GM12878 (cell line): ENCODE measurements around the gene OIT3. TPM values are rescaled to one million over a fixed set of nuclear protein-coding genes. Genes with fewer than 3 reads are reported as not detected.

Experiments used
- ATAC-seq: fragments of 200-7000 bp; cut with Tn5 transposase; 3 replicates; pipeline ENCODE4 v1.9.1; 2020; ENCODE audit warnings: mild to moderate bottlenecking, moderate library complexity
- BruUV-seq: library from RNA; stranded (reverse); fragments of 400-500 nt; replicated peaks from 2 replicates; lab custom pipeline; 2021; lab: Mats Ljungman, UMichigan
- CTCF ChIA-PET: fragments of 300-600 bp; sonication (Branson Sonifier 250); formaldehyde crosslinking; extraction: SDS; loops from one replicate; lab custom pipeline; 2021; ENCODE audit warnings: inconsistent platforms; lab: Yijun Ruan, JAX
- POLR2A ChIA-PET: fragments of 350-600 bp; formaldehyde crosslinking; extraction: SDS; loops from one replicate; lab custom pipeline; 2021; ENCODE audit warnings: inconsistent platforms; lab: Charles Lee
- RAD21 ChIA-PET: fragments of 300-600 bp; sonication (Branson Sonifier 250); formaldehyde crosslinking; loops from one replicate; lab custom pipeline; 2023; ENCODE audit warnings: antibody characterized with exemption; ENCODE audit not compliant: unreplicated experiment; lab: Charles Lee
- SMC1A ChIA-PET: fragments of 300-600 bp; sonication (Branson Sonifier 250); formaldehyde crosslinking; loops from one replicate; lab custom pipeline; 2023; ENCODE audit not compliant: unreplicated experiment, uncharacterized antibody; lab: Charles Lee
- DNase-seq: peaks from one replicate; pipeline ENCODE4 v3.0.0-alpha.2; 2011; ENCODE audit warnings: low read depth, low spot score
- FAIRE-seq: peaks from 3 replicates; lab custom pipeline; 2011; peaks lifted over from hg19 to GRCh38; lab: Jason Lieb, UNC
- H2AFZ ChIP-seq: 2 replicates; pipeline ENCODE4 v1.6.0; 2011; ENCODE audit warnings: low read depth, low read length, control low read depth; ENCODE audit not compliant: control insufficient read depth
- H3K27ac ChIP-seq: 2 replicates; pipeline ENCODE4 v1.5.1; 2011; ENCODE audit warnings: control low read depth; ENCODE audit not compliant: control insufficient read depth, insufficient read depth
- H3K27me3 ChIP-seq, 2 experiments: replicated peaks in 1 of 2; 2 replicates each; pipeline versions ENCODE4 v1.6.0 to v1.6.1; 2011; ENCODE audit warnings: low read length in 1 of 2; ENCODE audit not compliant: control insufficient read depth in 2 of 2, insufficient read depth in 2 of 2
- H3K36me3 ChIP-seq, 2 experiments: 2 replicates each; pipeline ENCODE4 v1.5.1; 2011; ENCODE audit warnings: low read length in 1 of 2; ENCODE audit not compliant: control insufficient read depth in 2 of 2, insufficient read depth in 2 of 2
- H3K4me1 ChIP-seq: 2 replicates; pipeline ENCODE4 v1.6.1; 2011; ENCODE audit warnings: mild to moderate bottlenecking, low read length, moderate library complexity, mixed read lengths; ENCODE audit not compliant: control insufficient read depth, insufficient read depth
- H3K4me2 ChIP-seq: 2 replicates; pipeline ENCODE4 v1.6.0; 2011; ENCODE audit warnings: control low read depth; ENCODE audit not compliant: control insufficient read depth, insufficient read depth
- H3K4me3 ChIP-seq: fragments of 200-600 bp; sonication (generic); 2 replicates; pipeline ENCODE4 v1.5.1; 2016
- H3K79me2 ChIP-seq: 2 replicates; pipeline ENCODE4 v1.6.0; 2011; ENCODE audit warnings: low read length; ENCODE audit not compliant: control insufficient read depth, insufficient read depth
- H3K9ac ChIP-seq: 2 replicates; pipeline ENCODE4 v1.8.0; 2011; ENCODE audit warnings: low read length, control low read depth, mixed read lengths; ENCODE audit not compliant: control insufficient read depth, insufficient read depth
- H3K9me3 ChIP-seq: replicated peaks from 3 replicates; pipeline ENCODE4 v1.5.1; 2011; ENCODE audit warnings: mild to moderate bottlenecking, low read length; ENCODE audit not compliant: control insufficient read depth, insufficient read depth
- H4K20me1 ChIP-seq: 2 replicates; pipeline ENCODE4 v1.6.0; 2011; ENCODE audit not compliant: control insufficient read depth, insufficient read depth
- CHD1 ChIP-seq: IDR thresholded peaks from 2 replicates; pipeline ENCODE4 v1.6.1; 2012; ENCODE audit warnings: low read depth, low read length, improper control_type of control experiment
- GATAD2B ChIP-seq: fragments of 450-650 bp; conservative IDR thresholded peaks from 2 replicates; pipeline ENCODE4 v1.6.1; 2017; ENCODE audit warnings: low read depth, mild to moderate bottlenecking, moderate library complexity
- IRF3 ChIP-seq: fragments of 450-650 bp; IDR thresholded peaks from 2 replicates; pipeline ENCODE4 v1.6.1; 2014; ENCODE audit warnings: mild to moderate bottlenecking
- NFIC ChIP-seq: IDR thresholded peaks from 2 replicates; pipeline ENCODE4 v1.6.1; 2012; ENCODE audit warnings: low read depth, mild to moderate bottlenecking, inconsistent platforms, low read length, moderate library complexity
- NR2C2 ChIP-seq: IDR thresholded peaks from 2 replicates; pipeline ENCODE4 v1.6.1; 2011; ENCODE audit warnings: borderline replicate concordance, low read depth; ENCODE audit not compliant: control insufficient read depth, insufficient read length
- SIN3A ChIP-seq: IDR thresholded peaks from 2 replicates; pipeline ENCODE4 v1.6.1; 2012; ENCODE audit warnings: low read depth, low read length, improper control_type of control experiment
- SMARCA5 ChIP-seq: fragments of 450-650 bp; IDR thresholded peaks from 2 replicates; pipeline ENCODE4 v1.6.1; 2017; ENCODE audit warnings: mild to moderate bottlenecking
- TCF7 ChIP-seq: IDR thresholded peaks from 2 replicates; pipeline ENCODE4 v1.6.1; 2014; ENCODE audit warnings: antibody characterized with exemption, borderline replicate concordance
- ZBTB33 ChIP-seq: fragments of 450-650 bp; IDR thresholded peaks from 2 replicates; pipeline ENCODE4 v1.6.1; 2017; ENCODE audit warnings: mild to moderate bottlenecking
- ZNF207 ChIP-seq: fragments of 450-650 bp; IDR thresholded peaks from 2 replicates; pipeline ENCODE4 v1.6.1; 2014; ENCODE audit warnings: antibody characterized with exemption, mild to moderate bottlenecking, borderline replicate concordance
- ZNF24 ChIP-seq: fragments of 450-650 bp; IDR thresholded peaks from 2 replicates; pipeline ENCODE4 v1.6.1; 2017; ENCODE audit warnings: antibody characterized with exemption, mild to moderate bottlenecking
- WGBS: methylation state at CpG from one replicate; pipeline ENCODE4 v1.1.6; 2016; ENCODE audit warnings: low lambda C conversion rate; ENCODE audit not compliant: insufficient replicate concordance, insufficient coverage; ENCODE audit errors: missing lambda C conversion rate; 5-methylcytosine and 5-hydroxymethylcytosine counted together
- in situ Hi-C: fragments of 300-500 bp; cut with MboI; formaldehyde crosslinking; loops from 9 replicates; pipeline ENCODE4 v1.14.3; 2018; ENCODE audit warnings: mixed read lengths
- intact Hi-C: fragments of 100-400 bp; cut with micrococcal nuclease; formaldehyde crosslinking; loops from one replicate; pipeline ENCODE4 v1.14.2; 2022; ENCODE audit not compliant: unreplicated experiment
- polyA plus RNA-seq, 11 experiments: library from polyadenylated mRNA; depleted of rRNA in 4 of 11; unstranded in 6 of 11; stranded (reverse) in 5 of 11; fragments of >200 nt; fragmentation: Nextera tagmentation in 4 of 11; fragmentation: Illumina TruSeq in 1 of 11; extraction: Ambion mirVana in 4 of 11; extraction: Trizol in 1 of 11; gene quantifications; 1 replicate in 1 of 11; 2 replicates in 10 of 11; pipeline versions ENCODE4 v1.2.1 to v1.2.3, GENCODE V29; 2011 to 2016; ENCODE audit warnings: inconsistent platforms in 2 of 11, missing spikeins in 2 of 11, low read depth in 1 of 11
- total RNA-seq, 4 experiments: library from RNA; depleted of rRNA in 3 of 4; stranded (reverse); fragments of >200 nt in 3 of 4; fragmentation: Illumina TruSeq in 1 of 4; extraction: Trizol in 1 of 4; gene quantifications; 2 replicates each; pipeline versions ENCODE4 v1.2.1 to v1.2.3, GENCODE V29; 2013 to 2021
- TF ChIP-seq, protein P1 (sequence below): IDR thresholded peaks from 2 replicates; pipeline ENCODE4 v1.6.1; 2012; ENCODE audit warnings: low read depth, low read length, improper control_type of control experiment
- TF ChIP-seq, protein P2 (sequence below): IDR thresholded peaks from 2 replicates; pipeline ENCODE4 v1.6.1; 2011; ENCODE audit warnings: borderline replicate concordance, low read depth, mild to moderate bottlenecking, moderate library complexity, mixed read lengths, low read length; ENCODE audit not compliant: insufficient read depth; ENCODE audit errors: extremely low read length

OIT3 gene
- total and polyA plus RNA-seq, 10 of the 15 experiments (the other 5 are each of a cell fraction or from before 2014, with no cell fraction given), result not detected

GRCh38 chr10:72885953-72886352 is 7.6 kb upstream of the OIT3 start:
- ChIA-PET SMC1A (interaction anchor here (0.8 kb wide), 1 partner anchor 521 kb away, joined by 5 read pairs; no protein-coding TSS in a partner anchor), CTCF (interaction anchor here (1.8 kb wide), 1 partner anchor 10 kb away, joined by 5 read pairs; no protein-coding TSS in a partner anchor), POLR2A (interaction anchor here (0.6 kb wide), 1 partner anchor 198 kb away, joined by 3 read pairs; no protein-coding TSS in a partner anchor), RAD21 (no interaction called here)
- Histone ChIP-seq H2AFZ (no peak overlapping the region), H3K27me3 (no peaks in the 10 kb centered on the region), H3K4me3 (no peak overlapping the region), H3K79me2 (no peaks in the 10 kb centered on the region), H3K27ac (no peak overlapping the region), H3K4me2 (no peak overlapping the region), H3K4me1 (no peaks in the 10 kb centered on the region), H4K20me1 (no peaks in the 10 kb centered on the region), H3K36me3 (no peaks in the 10 kb centered on the region), H3K9me3 (no peaks in the 10 kb centered on the region), H3K9ac (no peak overlapping the region)
- no peak for FAIRE-seq
- DNase-seq, result no peak
- in situ Hi-C loops, result no loop called here
- intact Hi-C loops, result no loop called here
- no TSS peak for BruUV-seq
- TF ChIP-seq ZBTB33 (no peak), NFIC (no peak), SIN3A (no peak), SMARCA5 (no peak), ZNF207 (no peak), ZNF24 (no peak), GATAD2B (no peak), IRF3 (no peak), TCF7 (no peak), CHD1 (no peak), NR2C2 (no peak)
- TF ChIP-seq, protein P1, sequence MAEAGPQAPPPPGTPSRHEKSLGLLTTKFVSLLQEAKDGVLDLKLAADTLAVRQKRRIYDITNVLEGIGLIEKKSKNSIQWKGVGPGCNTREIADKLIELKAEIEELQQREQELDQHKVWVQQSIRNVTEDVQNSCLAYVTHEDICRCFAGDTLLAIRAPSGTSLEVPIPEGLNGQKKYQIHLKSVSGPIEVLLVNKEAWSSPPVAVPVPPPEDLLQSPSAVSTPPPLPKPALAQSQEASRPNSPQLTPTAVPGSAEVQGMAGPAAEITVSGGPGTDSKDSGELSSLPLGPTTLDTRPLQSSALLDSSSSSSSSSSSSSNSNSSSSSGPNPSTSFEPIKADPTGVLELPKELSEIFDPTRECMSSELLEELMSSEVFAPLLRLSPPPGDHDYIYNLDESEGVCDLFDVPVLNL, result no peak
- TF ChIP-seq, protein P2, sequence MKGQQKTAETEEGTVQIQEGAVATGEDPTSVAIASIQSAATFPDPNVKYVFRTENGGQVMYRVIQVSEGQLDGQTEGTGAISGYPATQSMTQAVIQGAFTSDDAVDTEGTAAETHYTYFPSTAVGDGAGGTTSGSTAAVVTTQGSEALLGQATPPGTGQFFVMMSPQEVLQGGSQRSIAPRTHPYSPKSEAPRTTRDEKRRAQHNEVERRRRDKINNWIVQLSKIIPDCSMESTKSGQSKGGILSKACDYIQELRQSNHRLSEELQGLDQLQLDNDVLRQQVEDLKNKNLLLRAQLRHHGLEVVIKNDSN, result no peak
- no peak for ATAC-seq
- 35% methylated on average over 2 of the region's 2 CpGs for WGBS
